Right hindlimb (tissue), 1 donor: ENCODE data around the gene ASL.
A peak's percentile ranks its signal among the peaks of the same experiment; 100 is the strongest.
"Not testable (repeated sequence)": the region's sequence is repeated elsewhere in the genome, so short reads cannot be mapped to it uniquely, and the experiment has no call there.

Experiments
- DNase-seq: peaks from one replicate; pipeline ENCODE4 v3.0.0-alpha.2; 2018

ASL gene

GRCh38 chr7:66075590-66076461 is at the start of gene ASL:
Gene ASL (plus strand): TSS chr7:66075819. CDS start chr7:66076082, 263 bp downstream.
- DNase-seq, result peak; percentile 94

GRCh38 chr7:66028342-66028741 is 47.3 kb upstream of the ASL start:
- not testable (repeated sequence) for DNase-seq

GRCh38 chr7:66033471-66034385 is 41.9 kb upstream of the ASL start:
- no peak for DNase-seq

GRCh38 chr7:66034436-66035010 is 41.1 kb upstream of the ASL start:
- DNase-seq, result not testable (repeated sequence)

- no peak for DNase-seq
These were observed 39.2 kb upstream of the ASL start for GRCh38 chr7:66036382-66036781.

- no peak for DNase-seq
These were observed 38.8 kb upstream of the ASL start for GRCh38 chr7:66036788-66037187.

- DNase-seq, result no peak
These were observed 36.4 kb upstream of the ASL start for GRCh38 chr7:66039094-66039670.

- DNase-seq, result peak; percentile 72
These were observed 31.7 kb upstream of the ASL start for GRCh38 chr7:66043681-66044497.

- DNase-seq, result not testable (repeated sequence)
These were observed 31.1 kb upstream of the ASL start for GRCh38 chr7:66044498-66044854.

GRCh38 chr7:66047426-66047825 is 28.2 kb upstream of the ASL start:
- no peak for DNase-seq

GRCh38 chr7:66049886-66050285 is 25.7 kb upstream of the ASL start:
- not testable (repeated sequence) for DNase-seq

GRCh38 chr7:66050337-66050957 is 25.2 kb upstream of the ASL start:
- DNase-seq, result no peak

GRCh38 chr7:66050990-66051448 is 24.6 kb upstream of the ASL start:
- no peak for DNase-seq

GRCh38 chr7:66052447-66052846 is 23.2 kb upstream of the ASL start:
- DNase-seq, result no peak

- no peak for DNase-seq
These were observed 21.6 kb upstream of the ASL start for GRCh38 chr7:66054063-66054462.

- DNase-seq, result no peak
These were observed 20.2 kb upstream of the ASL start for GRCh38 chr7:66055321-66055956.

GRCh38 chr7:66060796-66061195 is 14.8 kb upstream of the ASL start:
- no peak for DNase-seq

- no peak for DNase-seq
These were observed 5.9 kb upstream of the ASL start for GRCh38 chr7:66069732-66070131.

GRCh38 chr7:66070222-66070621 is 5.4 kb upstream of the ASL start:
- no peak for DNase-seq

- DNase-seq, result not testable (repeated sequence)
These were observed 3.4 kb upstream of the ASL start for GRCh38 chr7:66072208-66072607.
